ENCODE data around the gene CENPP.

CENPP gene

GRCh38 chr9:92424340-92424739 is 98.6 kb downstream of the CENPP start, which contains the start of gene OMD:
TSS of gene OMD (minus strand) at chr9:92424471. CDS start at chr9:92417558, 6,913 bp downstream.
- Histone ChIP-seq H3K36me3 (no peaks in the 10 kb centered on the region), H3K27ac (no peak within 1 kb of the TSS), H3K9me3 (no peaks in the 10 kb centered on the region), H3K4me1 (ENCODE audit: control insufficient read depth in 1 of 2, insufficient read depth in 1 of 2, low read depth in 1 of 2, low read length in 1 of 2) (no peaks in the 10 kb centered on the region), H3K27me3 (no peaks in the 10 kb centered on the region), H3K4me3 (ENCODE audit: low read depth in 1 of 2, low read length in 1 of 2) (no peak within 1 kb of the TSS)
- no peak for TF ChIP-seq CTCF (IDR thresholded peaks at IDR 0.05)

- Histone ChIP-seq H3K9me3 (no peaks in the 10 kb centered on the region), H3K4me3 (ENCODE audit: low read depth in 1 of 2, low read length in 1 of 2) (no peak overlapping the region), H3K27me3 (no peaks in the 10 kb centered on the region), H3K36me3 (no peaks in the 10 kb centered on the region), H3K27ac (no peak overlapping the region), H3K4me1 (ENCODE audit: control insufficient read depth in 1 of 2, insufficient read depth in 1 of 2, low read depth in 1 of 2, low read length in 1 of 2) (no peaks in the 10 kb centered on the region)
- TF ChIP-seq CTCF (IDR thresholded peaks at IDR 0.05): no peak
Measured at GRCh38 chr9:92425474-92425873, 99.7 kb downstream of the CENPP start.

GRCh38 chr9:92426501-92427145 is 100.9 kb downstream of the CENPP start:
- H3K9me3 ChIP-seq: no peaks in the 10 kb centered on the region
- no peaks in the 10 kb centered on the region for H3K4me1 ChIP-seq (ENCODE audit: control insufficient read depth in 1 of 2, insufficient read depth in 1 of 2, low read depth in 1 of 2, low read length in 1 of 2)
- no peak overlapping the region for H3K4me3 ChIP-seq (ENCODE audit: low read depth in 1 of 2, low read length in 1 of 2)
- no peaks in the 10 kb centered on the region for H3K27me3 ChIP-seq
- H3K36me3 ChIP-seq: no peaks in the 10 kb centered on the region
- H3K27ac ChIP-seq: no peak overlapping the region
- no peak for TF ChIP-seq CTCF (IDR thresholded peaks at IDR 0.05)

GRCh38 chr9:92429836-92430235 is 104.1 kb downstream of the CENPP start:
- Histone ChIP-seq H3K4me1 (ENCODE audit: control insufficient read depth in 1 of 2, insufficient read depth in 1 of 2, low read depth in 1 of 2, low read length in 1 of 2) (no peaks in the 10 kb centered on the region), H3K36me3 (no peaks in the 10 kb centered on the region), H3K9me3 (no peaks in the 10 kb centered on the region), H3K4me3 (ENCODE audit: low read depth in 1 of 2, low read length in 1 of 2) (no peak overlapping the region), H3K27ac (no peak overlapping the region), H3K27me3 (no peaks in the 10 kb centered on the region)
- TF ChIP-seq CTCF (IDR thresholded peaks at IDR 0.05): no peak

- Histone ChIP-seq H3K4me3 (ENCODE audit: low read depth in 1 of 2, low read length in 1 of 2) (no peak overlapping the region), H3K27ac (no peak overlapping the region), H3K27me3 (no peaks in the 10 kb centered on the region), H3K9me3 (no peaks in the 10 kb centered on the region), H3K36me3 (no peaks in the 10 kb centered on the region), H3K4me1 (ENCODE audit: control insufficient read depth in 1 of 2, insufficient read depth in 1 of 2, low read depth in 1 of 2, low read length in 1 of 2) (no peaks in the 10 kb centered on the region)
- no peak for TF ChIP-seq CTCF (IDR thresholded peaks at IDR 0.05)
Measured at GRCh38 chr9:92432350-92432749, 106.6 kb downstream of the CENPP start.
